Stimulated activated naive B cell treated with anti-CD40 and anti-IgM and Interleukin-4, amounts not matched to agents 10 μg/mL and 1 μg/mL and 100 μg/mL, for 72 hours (primary cell): ENCODE results near the gene TJP3.
A peak's percentile ranks its signal among the peaks of the same experiment; 100 is the strongest.

ENCODE experiments used
- ATAC-seq, 2 donors: fragments of 150-1000 bp; cut with Tn5 transposase; replicated peaks; 2 replicates each; pipeline ENCODE4 v1.10.0; 2021; ENCODE audit warnings: moderate library complexity in 1 of 2
- DNase-seq: peaks from one replicate; pipeline ENCODE4 v3.0.0; 2021
- H3K27ac Mint-ChIP-seq: one replicate; pipeline ENCODE4 v1.8.0; 2022; ENCODE audit warnings: mild to moderate bottlenecking, mixed read lengths
- H3K27me3 Mint-ChIP-seq, 2 donors: one replicate each; pipeline ENCODE4 v1.8.0; 2022; ENCODE audit warnings: mixed read lengths in 2 of 2
- H3K36me3 Mint-ChIP-seq, 2 donors: one replicate each; pipeline ENCODE4 v1.8.0; 2022; ENCODE audit warnings: mixed read lengths in 2 of 2, mild to moderate bottlenecking in 1 of 2
- H3K4me1 Mint-ChIP-seq, 2 donors: one replicate each; pipeline ENCODE4 v1.8.0; 2022; ENCODE audit warnings: mixed read lengths in 2 of 2, mild to moderate bottlenecking in 1 of 2
- H3K4me3 Mint-ChIP-seq, 2 donors: one replicate each; pipeline ENCODE4 v1.8.0; 2022; ENCODE audit warnings: mild to moderate bottlenecking in 2 of 2, mixed read lengths in 2 of 2, moderate library complexity in 1 of 2
- H3K9me3 Mint-ChIP-seq, 2 donors: one replicate each; pipeline ENCODE4 v1.8.0; 2022; ENCODE audit warnings: mixed read lengths in 2 of 2, mild to moderate bottlenecking in 1 of 2

TJP3 gene

DNA sequence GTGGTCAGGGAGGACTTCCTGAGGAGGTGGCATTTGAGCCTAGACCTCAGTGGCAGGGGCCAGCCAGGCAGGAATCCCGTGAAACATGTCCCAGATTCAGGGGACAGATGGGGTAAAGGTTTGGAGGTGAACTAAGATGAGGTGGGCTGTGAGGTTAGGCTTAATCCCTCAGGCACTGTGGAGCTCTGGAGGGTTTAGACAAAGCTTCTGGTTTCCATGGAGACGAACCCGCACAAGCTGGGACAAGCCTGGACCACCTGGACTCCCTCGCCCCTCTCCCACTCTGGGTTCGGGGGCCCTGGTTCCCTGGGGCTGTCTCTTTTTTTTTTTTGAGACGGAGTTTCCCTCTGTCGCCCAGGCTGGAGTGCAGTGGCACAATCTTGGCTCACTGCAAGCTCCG, 15.7 kb downstream of the TJP3 start:
- H3K27ac Mint-ChIP-seq, result no peak overlapping the region
- ATAC-seq (no peak), DNase-seq (no peak)
- no peak overlapping the region for H3K4me3 Mint-ChIP-seq
- peaks cover 17 to 43% of the 10 kb centered on the region in 2 donors for H3K27me3 Mint-ChIP-seq
- peaks cover 0 to 1% of the 10 kb centered on the region in 2 donors for H3K36me3 Mint-ChIP-seq
- peaks cover 9 to 16% of the 10 kb centered on the region in 2 donors for H3K4me1 Mint-ChIP-seq
- H3K9me3 Mint-ChIP-seq, result no peaks in the 10 kb centered on the region

DNA sequence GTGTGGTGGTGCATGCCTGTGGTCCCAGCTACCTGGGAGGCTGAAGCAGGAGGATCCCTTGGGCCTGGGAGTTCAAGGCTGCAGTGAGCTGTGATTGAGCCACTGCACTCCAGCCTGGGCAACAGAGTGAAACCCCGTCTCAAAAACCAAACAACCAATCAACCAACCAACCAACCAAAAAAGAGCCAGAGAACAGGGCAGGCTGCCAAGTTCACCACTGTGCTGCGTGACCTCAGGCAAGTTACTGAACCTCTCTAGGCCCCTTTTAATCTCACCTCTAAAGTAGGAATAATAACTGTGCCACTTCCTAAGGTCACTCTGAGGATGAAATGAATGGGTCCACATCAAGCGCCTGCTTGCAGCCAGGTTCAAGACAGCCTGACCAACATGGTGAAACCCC, 16.9 kb downstream of the TJP3 start:
- ATAC-seq, result no peak
- Mint-ChIP-seq H3K27ac (no peak overlapping the region), H3K27me3 (peaks cover 17 to 35% of the 10 kb centered on the region in 2 donors)

DNA sequence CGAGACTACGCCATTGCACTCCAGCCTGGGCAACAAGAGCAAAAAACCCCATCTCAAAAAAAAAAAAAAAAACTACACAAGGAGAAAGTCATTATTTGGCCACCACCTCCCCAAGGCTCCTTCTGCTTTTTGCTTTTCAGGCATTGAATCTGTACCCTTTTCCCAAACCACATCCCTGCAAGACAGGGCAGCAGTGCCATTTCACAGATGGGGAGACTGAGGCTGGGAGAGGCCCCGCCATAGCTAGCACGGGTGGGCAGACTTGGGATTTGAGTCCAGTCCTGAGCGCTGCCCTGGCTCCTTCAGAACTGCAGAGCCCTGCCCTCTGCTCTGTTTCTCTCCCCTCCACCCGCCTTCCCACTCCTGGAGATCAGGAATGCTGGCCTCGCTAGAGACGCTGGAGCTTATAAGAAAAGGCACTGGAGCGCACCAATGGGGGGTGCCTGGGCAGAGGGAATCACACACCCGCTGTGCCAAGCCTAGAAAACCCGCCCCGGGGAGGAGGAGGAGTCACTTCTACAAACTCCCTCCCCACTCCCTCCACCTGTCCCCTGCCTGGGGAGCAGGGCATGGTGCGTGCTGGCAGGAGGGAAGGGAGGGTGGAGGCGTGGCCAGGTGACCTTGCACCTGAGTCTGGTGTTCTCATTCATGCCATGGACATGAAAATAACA, 17.6 kb downstream of the TJP3 start:
- H3K27ac Mint-ChIP-seq, result no peak overlapping the region
- H3K27me3 Mint-ChIP-seq, result peaks cover 17 to 28% of the 10 kb centered on the region in 2 donors
- H3K36me3 Mint-ChIP-seq, result peaks cover 0 to 1% of the 10 kb centered on the region in 2 donors
- H3K4me1 Mint-ChIP-seq, result peaks cover 4 to 16% of the 10 kb centered on the region in 2 donors
- no peak for DNase-seq
- H3K9me3 Mint-ChIP-seq, result no peaks in the 10 kb centered on the region
- ATAC-seq, result no peak
- no peak overlapping the region for H3K4me3 Mint-ChIP-seq

More for the DNA sequence above, 16.9 kb downstream of the TJP3 start:
- Mint-ChIP-seq H3K36me3 (peaks cover 0 to 1% of the 10 kb centered on the region in 2 donors), H3K4me3 (no peak overlapping the region), H3K9me3 (no peaks in the 10 kb centered on the region), H3K4me1 (peaks cover 4 to 16% of the 10 kb centered on the region in 2 donors)
- DNase-seq, result no peak

DNA sequence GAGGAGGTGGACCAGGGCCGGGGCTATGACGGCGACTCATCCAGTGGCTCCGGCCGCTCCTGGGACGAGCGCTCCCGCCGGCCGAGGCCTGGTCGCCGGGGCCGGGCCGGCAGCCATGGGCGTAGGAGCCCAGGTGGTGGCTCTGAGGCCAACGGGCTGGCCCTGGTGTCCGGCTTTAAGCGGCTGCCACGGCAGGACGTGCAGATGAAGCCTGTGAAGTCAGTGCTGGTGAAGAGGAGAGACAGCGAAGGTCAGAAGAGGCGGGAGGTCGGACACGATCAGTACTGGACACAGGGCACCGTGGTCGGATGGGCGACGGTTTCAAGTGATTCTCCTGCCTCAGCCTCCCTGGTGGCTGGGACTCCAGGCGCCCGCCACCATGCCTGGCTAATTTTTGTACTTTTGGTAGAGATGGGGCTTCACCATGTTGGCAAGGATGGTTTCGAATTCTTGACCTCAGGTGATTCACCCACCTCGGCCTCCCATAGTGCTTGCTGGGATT, 22.3 kb downstream of the TJP3 start:
- peaks cover 0 to 2% of the 10 kb centered on the region in 2 donors for H3K9me3 Mint-ChIP-seq
- H3K4me3 Mint-ChIP-seq, result no peak overlapping the region
- H3K27me3 Mint-ChIP-seq, result peaks cover 0 to 8% of the 10 kb centered on the region in 2 donors
- no peak for DNase-seq
- no peak for ATAC-seq
- H3K36me3 Mint-ChIP-seq, result no peaks in the 10 kb centered on the region
- no peak overlapping the region for H3K27ac Mint-ChIP-seq
- H3K4me1 Mint-ChIP-seq, result no peaks in the 10 kb centered on the region

DNA sequence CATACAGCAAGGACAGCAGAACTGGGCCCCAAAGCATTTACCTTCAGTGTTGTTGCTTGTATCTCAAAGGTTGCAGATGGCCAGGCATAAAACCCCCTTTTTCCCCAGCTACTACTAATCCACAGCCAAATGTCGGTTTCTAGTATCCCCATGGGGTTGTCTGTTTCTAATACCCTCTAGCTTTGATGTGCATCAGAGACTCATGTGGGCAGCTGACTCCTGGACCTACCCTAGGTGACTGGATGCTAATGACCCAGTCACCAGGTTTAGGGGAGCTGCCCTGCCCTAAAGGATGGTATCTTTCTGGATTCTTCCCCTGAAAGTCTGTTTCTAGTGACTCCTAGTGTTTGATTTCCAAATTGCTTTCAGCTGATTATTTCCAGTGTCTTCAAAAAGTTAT, 23.9 kb downstream of the TJP3 start:
- DNase-seq, result no peak
- no peaks in the 10 kb centered on the region for H3K4me1 Mint-ChIP-seq
- no peak overlapping the region for H3K27ac Mint-ChIP-seq
- H3K4me3 Mint-ChIP-seq, result no peak overlapping the region
- H3K36me3 Mint-ChIP-seq, result no peaks in the 10 kb centered on the region
- peaks cover under 1 to 21% of the 10 kb centered on the region in 2 donors for H3K27me3 Mint-ChIP-seq
- peaks cover 0 to 2% of the 10 kb centered on the region in 2 donors for H3K9me3 Mint-ChIP-seq
- ATAC-seq, result no peak

DNA sequence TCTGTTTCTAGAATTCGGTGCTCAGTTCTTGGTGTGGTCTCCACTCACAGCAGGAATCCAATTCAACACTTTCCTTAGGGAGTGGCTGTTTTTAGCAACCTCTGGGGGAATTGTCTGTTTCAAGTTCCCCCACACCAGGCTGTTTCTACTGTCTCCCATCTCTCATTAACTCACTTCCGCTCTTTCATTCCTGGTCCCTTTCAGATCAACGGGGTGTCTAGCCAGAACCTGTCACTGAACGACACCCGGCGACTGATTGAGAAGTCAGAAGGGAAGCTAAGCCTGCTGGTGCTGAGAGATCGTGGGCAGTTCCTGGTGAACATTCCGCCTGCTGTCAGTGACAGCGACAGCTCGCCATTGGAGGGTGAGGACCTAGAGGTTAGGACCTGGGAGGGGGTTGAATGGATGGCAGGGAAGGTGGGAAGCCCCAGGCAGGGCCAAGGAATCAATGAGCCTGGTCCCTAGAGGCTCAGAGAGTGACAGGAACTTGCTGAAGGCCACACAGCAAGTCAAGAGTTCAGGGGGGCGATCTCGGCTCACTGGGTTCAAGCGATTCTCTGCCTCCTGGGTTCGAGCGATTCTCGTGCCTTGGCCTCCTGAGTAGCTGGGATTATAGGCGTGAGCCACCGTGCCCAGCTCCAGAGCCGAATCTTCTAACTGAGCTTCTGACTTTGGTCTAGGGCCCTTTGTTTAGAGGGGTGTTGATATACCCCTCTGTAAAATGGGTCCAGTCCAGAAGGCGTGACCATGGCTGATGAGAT, 25.5 kb downstream of the TJP3 start:
- Mint-ChIP-seq H3K27ac (no peak overlapping the region), H3K9me3 (peaks cover 0 to 2% of the 10 kb centered on the region in 2 donors), H3K4me3 (no peak overlapping the region), H3K4me1 (no peaks in the 10 kb centered on the region), H3K27me3 (peaks cover 7 to 33% of the 10 kb centered on the region in 2 donors), H3K36me3 (no peaks in the 10 kb centered on the region)
- ATAC-seq (no peak), DNase-seq (no peak)

DNA sequence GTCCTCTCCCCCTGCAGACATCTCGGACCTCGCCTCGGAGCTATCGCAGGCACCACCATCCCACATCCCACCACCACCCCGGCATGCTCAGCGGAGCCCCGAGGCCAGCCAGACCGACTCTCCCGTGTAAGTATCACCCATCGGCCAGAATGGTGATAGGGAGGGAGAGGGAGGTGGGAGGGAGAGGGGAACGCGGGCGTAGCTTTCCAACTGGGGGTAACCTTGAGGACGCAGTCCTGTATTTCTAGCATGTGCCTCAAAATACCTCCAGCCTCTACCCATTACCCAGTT, 26.1 kb downstream of the TJP3 start:
- peaks cover 0 to 2% of the 10 kb centered on the region in 2 donors for H3K9me3 Mint-ChIP-seq
- H3K27ac Mint-ChIP-seq, result no peak overlapping the region
- ATAC-seq, result no peak
- H3K4me1 Mint-ChIP-seq, result no peaks in the 10 kb centered on the region
- DNase-seq, result no peak
- peaks cover 7 to 37% of the 10 kb centered on the region in 2 donors for H3K27me3 Mint-ChIP-seq
- H3K4me3 Mint-ChIP-seq, result no peak overlapping the region
- H3K36me3 Mint-ChIP-seq, result no peaks in the 10 kb centered on the region

DNA sequence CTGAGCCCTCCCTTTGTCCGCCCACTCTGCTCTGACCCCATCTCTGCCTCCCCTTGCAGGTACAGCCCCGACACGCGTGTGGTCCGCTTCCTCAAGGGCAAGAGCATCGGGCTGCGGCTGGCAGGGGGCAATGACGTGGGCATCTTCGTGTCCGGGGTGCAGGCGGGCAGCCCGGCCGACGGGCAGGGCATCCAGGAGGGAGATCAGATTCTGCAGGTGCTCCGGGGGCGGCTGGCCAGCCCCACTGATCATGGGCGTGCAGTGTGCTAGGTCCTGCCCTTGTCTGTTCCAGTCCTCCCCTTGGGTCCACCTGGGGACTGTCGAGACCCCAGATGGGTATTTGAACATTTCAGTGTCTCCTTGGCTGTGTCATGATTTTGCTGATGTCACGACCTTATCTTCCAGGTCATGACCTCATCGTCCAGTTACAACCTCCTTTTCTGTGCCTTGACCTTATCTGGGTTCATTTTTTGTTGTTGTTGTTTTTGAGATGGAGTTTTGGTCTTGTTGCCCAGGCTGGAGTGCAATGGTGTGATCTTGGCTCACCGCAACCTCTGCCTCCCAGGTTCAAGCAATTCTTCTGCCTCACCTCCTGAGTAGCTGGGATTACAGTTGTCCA, 28.0 kb downstream of the TJP3 start:
- ATAC-seq (no peak), DNase-seq (no peak)
- Mint-ChIP-seq H3K27me3 (peaks cover 7 to 41% of the 10 kb centered on the region in 2 donors), H3K9me3 (peaks cover 0 to 2% of the 10 kb centered on the region in 2 donors), H3K27ac (no peak overlapping the region), H3K36me3 (no peaks in the 10 kb centered on the region), H3K4me3 (no peak overlapping the region), H3K4me1 (no peaks in the 10 kb centered on the region)

DNA sequence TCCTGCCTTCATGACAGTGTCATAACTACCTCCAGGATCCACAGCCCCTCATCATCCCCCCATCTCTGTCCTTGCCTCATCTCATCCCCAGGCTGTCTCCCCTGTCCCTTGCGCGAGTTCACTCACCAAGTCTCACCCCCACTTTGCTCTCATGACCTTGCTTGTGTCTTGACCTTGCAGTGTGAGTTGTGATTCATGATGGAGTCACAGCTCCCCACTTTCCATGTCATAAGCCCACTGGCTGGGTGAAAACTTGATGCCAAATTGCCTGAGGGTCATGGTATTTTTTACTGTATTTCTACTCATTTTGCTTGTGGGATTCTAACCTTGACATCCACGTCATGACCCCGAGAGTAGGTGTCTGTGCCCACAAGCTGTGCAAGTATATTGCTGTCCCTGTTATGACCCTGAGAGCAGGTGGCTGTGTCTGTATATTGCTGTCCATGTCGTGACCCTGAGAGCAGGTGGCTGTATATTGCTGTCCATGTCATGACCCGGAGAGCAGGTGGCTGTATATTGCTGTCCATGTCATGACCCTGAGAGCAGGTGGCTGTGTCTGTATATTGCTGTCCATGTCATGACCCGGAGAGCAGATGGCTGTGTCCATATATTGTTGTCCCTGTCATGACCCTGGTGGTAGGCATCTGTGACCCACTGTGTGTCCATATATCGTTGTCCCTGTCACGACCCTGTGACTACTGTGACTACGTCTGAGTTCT, 29.5 kb downstream of the TJP3 start:
- no peaks in the 10 kb centered on the region for H3K9me3 Mint-ChIP-seq
- peaks cover 7 to 33% of the 10 kb centered on the region in 2 donors for H3K27me3 Mint-ChIP-seq
- no peaks in the 10 kb centered on the region for H3K36me3 Mint-ChIP-seq
- H3K4me3 Mint-ChIP-seq, result no peak overlapping the region
- H3K4me1 Mint-ChIP-seq, result no peaks in the 10 kb centered on the region
- DNase-seq, result no peak
- no peak overlapping the region for H3K27ac Mint-ChIP-seq
- ATAC-seq, result no peak

DNA sequence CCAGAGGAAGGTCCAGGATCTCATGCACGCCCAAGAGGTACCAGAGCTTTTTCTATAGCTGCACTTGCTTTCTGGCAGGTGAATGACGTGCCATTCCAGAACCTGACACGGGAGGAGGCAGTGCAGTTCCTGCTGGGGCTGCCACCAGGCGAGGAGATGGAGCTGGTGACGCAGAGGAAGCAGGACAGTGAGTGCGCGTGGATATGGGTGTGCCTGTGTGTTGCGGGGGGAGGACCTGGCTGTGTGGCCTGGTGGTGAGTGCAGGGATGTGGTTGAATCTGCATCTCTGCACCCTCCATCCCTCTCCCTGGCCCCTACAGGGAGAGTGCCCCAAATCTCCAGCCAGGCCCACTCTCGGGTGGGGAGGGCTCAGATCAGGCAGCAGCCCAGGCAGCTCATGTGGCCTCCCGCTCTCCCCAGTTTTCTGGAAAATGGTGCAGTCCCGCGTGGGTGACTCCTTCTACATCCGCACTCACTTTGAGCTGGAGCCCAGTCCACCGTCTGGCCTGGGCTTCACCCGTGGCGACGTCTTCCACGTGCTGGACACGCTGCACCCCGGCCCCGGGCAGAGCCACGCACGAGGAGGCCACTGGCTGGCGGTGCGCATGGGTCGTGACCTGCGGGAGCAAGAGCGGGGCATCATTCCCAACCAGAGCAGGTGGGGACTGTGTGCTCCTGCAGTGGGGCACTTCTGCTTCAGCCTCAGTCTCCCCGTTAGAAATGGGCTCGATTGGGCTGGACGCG, 30.5 kb downstream of the TJP3 start:
- Mint-ChIP-seq H3K27me3 (peaks cover 7 to 33% of the 10 kb centered on the region in 2 donors), H3K4me1 (no peaks in the 10 kb centered on the region), H3K9me3 (no peaks in the 10 kb centered on the region), H3K27ac (no peak overlapping the region), H3K4me3 (no peak overlapping the region), H3K36me3 (no peaks in the 10 kb centered on the region)
- no peak for ATAC-seq
- no peak for DNase-seq

DNA sequence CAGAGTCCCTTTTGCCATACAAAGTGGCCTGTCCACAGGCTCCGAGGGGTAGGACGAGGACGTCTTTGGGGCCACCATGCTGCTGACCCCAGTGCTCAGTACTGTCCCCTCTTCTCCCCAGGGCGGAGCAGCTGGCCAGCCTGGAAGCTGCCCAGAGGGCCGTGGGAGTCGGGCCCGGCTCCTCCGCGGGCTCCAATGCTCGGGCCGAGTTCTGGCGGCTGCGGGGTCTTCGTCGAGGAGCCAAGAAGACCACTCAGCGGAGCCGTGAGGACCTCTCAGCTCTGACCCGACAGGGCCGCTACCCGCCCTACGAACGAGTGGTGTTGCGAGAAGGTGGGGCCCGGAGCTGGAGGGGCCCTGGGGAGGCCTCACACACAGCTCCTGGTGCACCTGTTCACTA, 32.2 kb downstream of the TJP3 start:
- Mint-ChIP-seq H3K36me3 (no peaks in the 10 kb centered on the region), H3K27me3 (peaks cover 7 to 33% of the 10 kb centered on the region in 2 donors), H3K9me3 (no peaks in the 10 kb centered on the region), H3K4me3 (no peak overlapping the region), H3K4me1 (no peaks in the 10 kb centered on the region), H3K27ac (no peak overlapping the region)
- DNase-seq, result no peak
- no peak for ATAC-seq

DNA sequence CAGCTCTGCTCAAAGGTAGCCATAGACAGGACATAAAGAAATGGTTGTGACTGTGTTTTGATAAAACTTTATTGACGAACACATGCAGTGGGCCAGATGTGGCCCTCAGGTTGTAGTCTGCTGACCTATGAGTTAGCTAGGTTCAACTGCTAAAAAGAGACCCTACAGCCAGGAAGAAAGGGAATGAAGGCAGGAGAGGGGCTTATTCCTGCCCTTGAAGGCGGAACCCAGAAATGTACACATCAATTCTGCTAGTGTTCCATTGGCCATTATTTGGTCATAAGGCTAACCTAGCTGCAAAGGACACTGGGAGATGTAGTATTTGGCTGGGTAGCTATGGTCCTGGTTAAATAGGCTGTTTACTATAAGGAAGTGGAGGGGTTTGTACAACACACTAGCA, 35.3 kb downstream of the TJP3 start:
- ATAC-seq (peak; percentile 36 to 64), DNase-seq (no peak)
- H3K27ac Mint-ChIP-seq, result no peak overlapping the region
- H3K27me3 Mint-ChIP-seq, result peaks cover 0 to 16% of the 10 kb centered on the region in 2 donors
- H3K4me3 Mint-ChIP-seq, result no peak overlapping the region
- H3K4me1 Mint-ChIP-seq, result no peaks in the 10 kb centered on the region
- H3K9me3 Mint-ChIP-seq, result no peaks in the 10 kb centered on the region
- peaks cover 0 to 3% of the 10 kb centered on the region in 2 donors for H3K36me3 Mint-ChIP-seq

DNA sequence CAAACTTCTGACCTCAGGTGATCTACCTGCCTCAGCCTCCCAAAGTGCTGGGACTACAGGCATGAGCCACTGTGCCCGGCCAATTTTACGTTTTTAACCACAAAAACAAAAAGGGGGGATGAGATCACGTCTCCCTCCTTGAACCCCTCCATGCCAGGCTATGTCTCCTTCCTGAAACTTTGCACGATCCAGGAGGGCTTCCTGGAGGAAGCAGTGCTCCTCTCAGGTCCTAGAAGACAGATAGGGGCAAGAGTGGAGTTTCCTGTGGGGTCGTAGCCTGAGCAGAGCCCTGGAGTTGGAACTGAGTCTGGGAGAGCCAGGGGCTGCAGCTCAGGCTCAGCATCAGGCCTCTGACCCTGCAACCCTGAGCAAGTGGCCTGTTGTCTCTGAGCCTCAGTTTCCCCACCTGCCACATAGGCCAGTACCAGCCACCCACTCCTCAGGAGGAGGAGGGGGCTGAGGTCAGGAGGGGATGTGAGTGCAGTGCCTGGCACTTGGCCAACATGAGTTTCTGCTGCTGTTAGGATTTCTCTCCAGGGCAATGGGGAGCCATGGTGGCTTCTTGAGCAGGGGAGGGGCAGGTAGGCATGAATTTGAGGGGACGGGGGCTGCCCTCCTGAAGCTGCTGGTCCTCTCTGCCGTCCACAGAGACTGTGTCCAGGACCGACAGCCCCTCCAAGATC, 37.3 kb downstream of the TJP3 start:
- Mint-ChIP-seq H3K4me1 (no peaks in the 10 kb centered on the region), H3K36me3 (peaks cover 12 to 16% of the 10 kb centered on the region in 2 donors), H3K27ac (no peak overlapping the region), H3K27me3 (peaks cover 0 to 6% of the 10 kb centered on the region in 2 donors), H3K4me3 (no peak overlapping the region), H3K9me3 (no peaks in the 10 kb centered on the region)
- no peak for DNase-seq
- ATAC-seq, result no peak
